ENCODE results near the gene UBLCP1.

The UBLCP1 gene, protein sequence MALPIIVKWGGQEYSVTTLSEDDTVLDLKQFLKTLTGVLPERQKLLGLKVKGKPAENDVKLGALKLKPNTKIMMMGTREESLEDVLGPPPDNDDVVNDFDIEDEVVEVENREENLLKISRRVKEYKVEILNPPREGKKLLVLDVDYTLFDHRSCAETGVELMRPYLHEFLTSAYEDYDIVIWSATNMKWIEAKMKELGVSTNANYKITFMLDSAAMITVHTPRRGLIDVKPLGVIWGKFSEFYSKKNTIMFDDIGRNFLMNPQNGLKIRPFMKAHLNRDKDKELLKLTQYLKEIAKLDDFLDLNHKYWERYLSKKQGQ

GRCh38 chr5:159262859-159263568 is at the start of gene UBLCP1:
TSS of gene UBLCP1 (plus strand) at chr5:159263290. CDS start at chr5:159268916, 5,626 bp downstream.
- Histone ChIP-seq H3K4me3 (ENCODE audit: low read depth, low read length) (peak within 1 kb of the TSS; percentile 89), H3K27ac (peak within 1 kb of the TSS; percentile 89), H3K4me1 (peaks cover 7% of the 10 kb centered on the region), H3K4me2 (ENCODE audit: low read length) (peak within 1 kb of the TSS; percentile 92), H3K9me3 (ENCODE audit: control insufficient read depth, low read length) (no peaks in the 10 kb centered on the region), H3K79me2 (peaks cover 12% of the 10 kb centered on the region), H3K36me3 (ENCODE audit: control insufficient read depth, insufficient read depth, low read length) (no peaks in the 10 kb centered on the region), H3K9ac (peak within 1 kb of the TSS; percentile 56), H2AFZ (peak within 1 kb of the TSS; percentile 95), H3K27me3 (ENCODE audit: control insufficient read depth, insufficient read depth, low read length) (no peaks in the 10 kb centered on the region)
- TF ChIP-seq CTCF (IDR thresholded peaks at IDR 0.05): no peak

GRCh38 chr5:159214486-159215271 is 48.4 kb upstream of the UBLCP1 start:
- peaks cover 2% of the 10 kb centered on the region for H3K4me1 ChIP-seq
- H3K27me3 ChIP-seq (ENCODE audit: control insufficient read depth, insufficient read depth, low read length): no peaks in the 10 kb centered on the region
- TF ChIP-seq CTCF (IDR thresholded peaks at IDR 0.05): no peak
- no peaks in the 10 kb centered on the region for H3K9me3 ChIP-seq (ENCODE audit: control insufficient read depth, low read length)
- no peak overlapping the region for H3K4me2 ChIP-seq (ENCODE audit: low read length)
- no peaks in the 10 kb centered on the region for H3K36me3 ChIP-seq (ENCODE audit: control insufficient read depth, insufficient read depth, low read length)
- H3K9ac ChIP-seq: no peak overlapping the region
- H3K4me3 ChIP-seq (ENCODE audit: low read depth, low read length): no peak overlapping the region
- no peaks in the 10 kb centered on the region for H3K79me2 ChIP-seq
- H2AFZ ChIP-seq: peak overlapping the region; percentile 25
- no peak overlapping the region for H3K27ac ChIP-seq

DNA sequence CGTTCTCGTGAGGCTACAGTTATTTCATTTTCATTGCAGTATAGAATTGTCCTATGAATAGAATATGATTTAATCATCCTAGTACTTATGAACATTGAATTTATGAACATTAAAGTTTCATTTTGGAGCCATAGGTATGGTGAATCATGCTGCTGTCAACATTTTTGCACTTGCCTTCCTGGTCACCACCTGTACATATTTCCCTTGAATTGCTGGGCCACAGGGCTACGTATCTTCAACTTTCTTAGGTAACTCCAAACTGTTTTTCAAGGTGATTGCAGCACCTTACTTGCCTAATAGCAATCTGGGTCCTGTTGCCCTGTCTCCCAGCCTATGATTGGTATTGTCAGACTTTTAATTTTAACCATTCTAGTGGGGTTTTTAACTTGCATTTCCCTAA is 47.2 kb upstream of the UBLCP1 start:
- Histone ChIP-seq H3K27me3 (ENCODE audit: control insufficient read depth, insufficient read depth, low read length) (no peaks in the 10 kb centered on the region), H3K4me1 (no peaks in the 10 kb centered on the region), H3K79me2 (no peaks in the 10 kb centered on the region), H3K36me3 (ENCODE audit: control insufficient read depth, insufficient read depth, low read length) (no peaks in the 10 kb centered on the region), H3K4me2 (ENCODE audit: low read length) (no peak overlapping the region), H3K9me3 (ENCODE audit: control insufficient read depth, low read length) (no peaks in the 10 kb centered on the region), H3K9ac (no peak overlapping the region), H3K27ac (no peak overlapping the region), H3K4me3 (ENCODE audit: low read depth, low read length) (no peak overlapping the region), H2AFZ (no peak overlapping the region)
- TF ChIP-seq CTCF (IDR thresholded peaks at IDR 0.05): no peak

DNA sequence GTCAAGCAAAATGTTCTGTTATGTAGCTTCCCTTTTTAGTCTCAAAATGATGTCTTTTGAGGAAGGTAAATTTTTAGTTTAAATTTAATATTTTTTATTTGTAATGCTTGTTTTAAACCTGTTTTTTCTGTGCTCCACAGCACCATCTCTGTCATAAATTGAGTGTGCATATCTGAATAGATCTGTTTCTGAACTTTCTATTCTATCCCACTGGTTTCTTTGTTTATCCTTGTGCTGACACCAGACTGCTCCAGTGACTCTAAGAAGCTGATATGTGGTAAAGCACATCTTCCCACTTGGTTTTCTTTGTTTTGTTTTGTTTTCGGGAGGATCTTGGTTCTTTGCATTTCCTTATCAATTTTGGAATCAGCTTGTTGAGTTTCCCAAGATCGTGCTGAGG is 46.6 kb upstream of the UBLCP1 start:
- H3K9ac ChIP-seq: no peak overlapping the region
- H3K4me3 ChIP-seq (ENCODE audit: low read depth, low read length): no peak overlapping the region
- no peak overlapping the region for H3K27ac ChIP-seq
- H3K36me3 ChIP-seq (ENCODE audit: control insufficient read depth, insufficient read depth, low read length): no peaks in the 10 kb centered on the region
- H3K9me3 ChIP-seq (ENCODE audit: control insufficient read depth, low read length): no peaks in the 10 kb centered on the region
- H3K27me3 ChIP-seq (ENCODE audit: control insufficient read depth, insufficient read depth, low read length): no peaks in the 10 kb centered on the region
- H3K79me2 ChIP-seq: no peaks in the 10 kb centered on the region
- H3K4me2 ChIP-seq (ENCODE audit: low read length): peak overlapping the region; percentile 31
- H3K4me1 ChIP-seq: no peaks in the 10 kb centered on the region
- no peak for TF ChIP-seq CTCF (IDR thresholded peaks at IDR 0.05)
- peak overlapping the region; percentile 54 for H2AFZ ChIP-seq
